Ammon's horn (tissue), 1 donor: Measurements from ENCODE around the gene PHAF1.
"Not testable (repeated sequence)": the region's sequence is repeated elsewhere in the genome, so short reads cannot be mapped to it uniquely, and the experiment has no call there.

Experiments used
- DNase-seq: peaks from one replicate; pipeline ENCODE4 v3.0.0-alpha.2; 2016; ENCODE audit warnings: low spot score

Gene PHAF1

DNA sequence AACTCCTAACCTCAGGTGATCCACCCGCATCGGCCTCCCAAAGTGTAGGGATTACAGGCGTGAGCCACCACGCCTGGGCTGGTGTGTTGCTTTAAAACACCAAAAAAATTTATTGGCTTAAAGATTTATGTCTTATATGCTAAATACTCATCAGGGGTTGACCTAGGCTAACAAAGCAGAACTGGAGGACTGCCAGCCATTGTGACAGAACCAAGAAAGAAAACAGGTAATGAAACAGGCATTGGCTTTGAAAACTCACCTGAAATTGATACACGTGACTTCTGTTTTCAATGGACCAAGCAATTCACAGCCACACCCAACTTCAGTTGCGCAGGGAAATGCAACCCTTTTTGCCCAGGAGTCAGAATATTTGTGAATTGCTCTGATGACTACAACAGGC, 4.9 kb upstream of the PHAF1 start:
- DNase-seq = no peak

DNA sequence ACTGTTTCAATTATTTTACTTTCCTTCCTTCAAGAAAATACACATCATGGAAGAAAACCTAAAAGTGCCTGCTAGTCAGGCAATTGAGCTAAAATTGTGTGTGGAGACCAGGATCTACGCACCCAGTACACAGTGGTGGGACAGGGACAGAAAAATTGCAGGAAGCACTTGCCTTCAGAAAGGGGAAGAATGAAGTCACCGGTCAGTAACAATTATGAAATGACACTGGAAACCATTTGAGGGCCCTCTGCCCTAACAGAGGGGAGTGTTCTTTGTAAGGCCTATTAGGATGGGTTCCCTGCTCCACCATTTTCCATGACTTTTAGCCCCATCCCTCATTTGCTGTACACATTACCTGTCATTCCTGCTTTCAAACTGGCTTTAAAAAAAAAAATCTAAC, 4.5 kb upstream of the PHAF1 start:
- no peak for DNase-seq

DNA sequence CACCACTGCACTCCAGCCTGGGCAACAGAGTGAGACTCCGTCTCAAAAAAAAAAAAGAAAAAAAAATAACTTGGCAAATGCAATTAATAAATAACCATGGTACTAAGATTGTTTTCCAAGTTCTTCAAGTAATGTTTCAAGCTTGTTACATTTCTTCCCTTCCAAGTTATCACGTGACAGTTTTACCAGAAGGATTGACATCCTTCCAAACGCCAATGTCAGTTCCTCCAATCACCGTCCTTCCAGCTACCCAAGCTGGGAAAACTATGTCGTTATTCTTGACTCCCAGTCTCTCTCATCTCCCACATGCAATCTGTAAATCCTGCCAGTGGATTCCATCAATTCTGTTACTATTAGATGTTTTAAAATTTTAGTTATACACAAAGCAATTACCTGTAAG, 3.9 kb upstream of the PHAF1 start:
- DNase-seq = peak; percentile 65

DNA sequence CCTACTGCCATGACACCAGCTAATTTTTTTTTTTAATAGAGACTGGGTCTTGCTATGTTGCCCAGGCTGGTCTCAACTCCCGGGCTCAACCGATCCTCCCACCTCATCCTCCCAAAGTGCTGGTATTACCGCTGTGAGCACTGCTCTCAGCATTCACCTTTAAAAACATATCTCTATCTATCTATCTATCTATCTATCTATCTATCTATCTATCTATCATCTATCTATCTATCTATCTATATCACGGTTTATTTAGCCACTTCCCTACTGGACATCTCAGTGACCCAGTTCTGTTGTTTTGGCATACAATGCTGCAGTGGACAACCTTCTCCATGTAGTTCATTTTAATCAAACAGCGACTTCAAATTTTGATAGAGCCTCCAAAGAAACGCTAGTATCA, 1.3 kb upstream of the PHAF1 start:
- no peak for DNase-seq

DNA sequence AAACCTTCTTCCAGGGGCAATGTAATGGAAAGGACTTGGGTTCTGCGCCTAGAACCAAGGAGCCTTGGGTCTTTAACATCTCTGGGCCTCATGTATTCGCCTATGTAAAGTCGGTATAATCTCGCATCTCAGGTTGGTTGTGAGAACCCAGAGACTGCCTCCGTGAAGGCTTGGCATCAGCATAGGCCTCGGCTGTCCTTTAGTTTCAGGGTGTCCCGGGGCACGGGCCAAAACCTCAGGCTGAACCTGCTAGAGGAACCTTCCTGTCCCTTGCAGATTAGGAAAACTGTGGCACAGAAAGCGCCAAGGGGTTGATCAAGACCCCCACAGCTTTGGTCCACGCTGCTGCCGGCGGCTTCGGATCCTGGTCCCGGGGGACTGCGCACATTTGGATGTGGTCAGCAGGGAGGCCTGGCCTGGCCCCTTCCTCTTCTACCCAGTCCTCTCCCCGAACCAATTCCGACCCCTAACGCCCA, 772 bp upstream of the PHAF1 start:
- no peak for DNase-seq

DNA sequence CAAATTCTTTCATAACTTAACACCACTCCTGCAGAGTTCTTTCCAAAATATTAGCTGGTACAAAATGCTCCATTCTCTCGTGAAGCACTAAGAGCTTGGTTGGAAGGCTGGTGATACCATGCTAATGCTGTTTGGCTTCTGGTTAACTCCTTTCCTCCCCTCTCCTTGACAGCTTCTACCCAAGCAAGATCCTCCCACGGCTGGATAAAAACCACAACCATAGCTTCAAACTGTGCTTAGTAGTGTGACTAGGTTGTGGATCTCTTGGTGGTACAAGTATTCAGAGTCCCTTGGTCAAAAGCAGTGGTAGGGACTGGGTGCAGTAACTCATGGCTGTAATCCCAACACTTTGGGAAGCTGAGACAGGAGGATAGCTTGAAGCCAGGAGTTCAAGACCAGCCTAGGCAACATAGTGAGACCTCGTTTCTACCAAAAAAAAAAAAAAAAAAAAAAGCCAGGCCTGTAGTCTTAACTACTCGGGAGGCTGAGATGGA, 2.3 kb downstream of the PHAF1 start:
- no peak for DNase-seq

DNA sequence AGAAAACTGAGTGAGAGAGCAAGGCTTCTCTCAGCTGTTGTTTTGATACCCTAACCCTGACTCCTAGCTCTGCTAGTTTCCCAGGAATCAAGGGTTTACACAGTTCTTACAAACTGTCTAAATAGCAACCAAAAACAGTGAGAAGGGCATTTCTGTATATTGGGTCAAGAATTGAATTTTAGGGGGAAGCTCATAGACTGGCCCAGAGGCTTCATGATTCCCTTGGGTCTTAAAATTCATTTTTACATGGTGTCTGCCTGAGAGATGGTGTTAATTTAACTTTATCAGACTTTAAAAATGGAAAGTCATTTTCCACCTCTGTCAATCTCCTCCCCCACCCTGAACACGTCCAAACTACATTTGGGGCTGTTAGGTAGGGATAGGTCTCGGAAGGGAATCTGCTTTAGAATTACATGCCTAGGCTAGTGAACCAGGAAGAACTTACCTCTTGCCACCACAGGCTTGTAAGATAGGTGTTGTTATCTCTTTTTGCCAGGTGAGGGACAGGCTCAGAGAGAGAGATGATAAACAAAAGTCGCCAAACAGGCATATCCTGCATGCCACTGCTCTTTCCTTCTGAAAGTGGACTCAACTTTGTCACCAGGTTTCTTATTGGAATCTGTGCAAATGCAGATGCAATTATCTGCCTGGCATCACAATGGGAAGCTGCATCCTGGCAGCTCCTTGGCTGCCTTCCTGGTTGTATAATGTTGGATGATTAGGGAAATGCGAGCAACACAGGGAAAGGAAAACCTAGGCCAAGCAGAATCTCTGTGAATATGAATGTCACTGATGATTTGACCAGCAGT, 3.1 kb downstream of the PHAF1 start:
- DNase-seq = no peak

DNA sequence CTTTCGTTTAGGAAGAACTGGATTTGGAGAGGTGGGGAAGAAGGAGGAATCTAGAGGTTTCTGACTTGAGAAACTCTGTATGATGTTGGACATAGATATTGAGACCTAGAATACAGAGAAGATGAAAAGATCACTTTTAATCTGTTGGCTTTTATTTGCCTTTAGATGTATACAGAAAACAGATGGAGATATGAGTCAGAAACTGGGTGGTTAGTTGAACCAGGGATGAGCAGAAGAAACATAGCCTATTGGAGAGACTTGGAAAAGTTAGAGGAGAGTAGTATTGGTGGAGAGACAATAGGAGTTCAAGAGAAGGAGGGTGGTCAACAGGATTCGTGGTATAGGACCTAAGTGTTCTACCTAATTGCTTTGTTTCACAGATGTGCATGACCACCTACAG, 5.1 kb downstream of the PHAF1 start:
- no peak for DNase-seq

DNA sequence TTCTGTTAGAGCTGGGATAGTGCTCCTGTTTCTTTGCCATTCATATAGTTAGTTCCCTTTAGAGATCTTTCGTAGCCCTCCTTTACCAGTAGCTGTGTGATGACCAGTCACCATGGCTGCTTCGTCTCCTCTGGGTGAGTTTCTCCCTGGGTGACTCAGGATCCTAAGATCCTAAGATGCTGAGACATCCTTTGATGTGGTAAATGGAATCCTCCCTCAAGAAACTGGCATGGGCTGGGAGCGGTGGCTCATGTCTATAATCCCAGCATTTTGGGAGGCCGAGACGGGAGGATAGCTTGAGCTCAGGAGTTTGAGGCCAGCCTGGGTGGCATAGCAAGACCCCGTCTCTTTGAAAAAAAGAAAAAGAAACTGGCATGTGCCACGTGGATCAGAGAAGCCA, 5.9 kb downstream of the PHAF1 start:
- DNase-seq = no peak

DNA sequence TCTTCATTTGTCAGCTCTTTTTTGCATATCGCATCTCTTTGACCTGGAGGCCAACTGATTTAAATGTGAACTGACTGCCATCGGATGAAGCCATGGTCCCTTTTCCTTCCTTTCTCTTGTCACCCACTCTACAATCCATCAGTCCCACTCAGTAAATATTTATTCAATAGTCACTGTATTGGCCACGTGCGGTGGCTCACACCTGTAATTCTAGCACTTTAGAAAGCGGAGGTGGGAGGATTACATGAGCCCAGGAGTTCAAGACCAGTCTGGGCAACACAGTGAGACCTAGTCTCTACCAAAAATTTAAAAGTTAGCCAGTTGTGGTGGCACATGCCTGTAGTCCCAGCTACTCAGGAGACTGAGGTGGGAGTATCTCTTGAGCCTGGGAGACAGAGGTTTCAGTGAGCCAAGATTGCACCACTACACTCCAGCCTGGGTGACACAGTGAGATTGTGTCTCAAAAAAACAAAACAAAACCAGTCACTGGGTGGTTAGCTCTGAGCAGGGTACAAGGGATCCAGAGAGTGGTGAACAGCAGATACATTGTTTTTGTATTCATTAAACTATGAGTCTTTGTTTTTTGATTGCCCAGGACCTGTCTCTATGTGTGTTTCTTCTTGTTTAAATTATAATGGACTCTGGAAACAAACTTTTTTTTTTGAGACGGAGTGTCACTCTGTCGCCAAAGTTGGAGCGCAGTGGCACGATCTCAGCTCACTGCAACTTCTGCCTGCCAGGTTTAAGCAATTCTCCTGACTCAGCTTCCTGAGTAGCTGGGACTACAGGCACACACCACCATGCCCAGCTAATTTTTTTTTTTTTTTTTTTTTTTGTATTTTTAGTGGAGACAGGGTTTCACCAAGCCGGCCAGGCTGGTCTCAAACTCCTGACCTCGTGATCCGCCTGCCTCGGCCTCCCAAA, 6.9 kb downstream of the PHAF1 start:
- DNase-seq = peak; percentile 67

DNA sequence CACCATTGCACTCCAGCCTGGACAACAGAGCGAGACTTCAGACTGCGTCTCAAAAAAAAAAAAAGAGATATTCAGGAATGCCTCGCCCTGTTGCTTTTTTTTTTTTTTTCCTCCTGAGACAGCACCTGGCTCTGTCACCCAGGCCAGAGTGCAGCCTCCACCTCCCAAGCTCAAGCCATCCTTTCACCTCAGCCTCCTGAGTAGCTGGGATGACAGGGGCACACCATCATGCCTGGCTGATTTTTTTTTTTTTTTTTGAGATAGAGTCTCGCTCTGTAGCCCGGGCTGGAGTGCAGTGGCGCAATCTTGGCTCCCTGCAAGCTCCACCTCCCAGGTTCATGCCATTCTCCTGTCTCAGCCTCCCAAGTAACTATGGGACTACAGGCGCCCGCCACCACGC, 8.0 kb downstream of the PHAF1 start:
- DNase-seq = no peak

DNA sequence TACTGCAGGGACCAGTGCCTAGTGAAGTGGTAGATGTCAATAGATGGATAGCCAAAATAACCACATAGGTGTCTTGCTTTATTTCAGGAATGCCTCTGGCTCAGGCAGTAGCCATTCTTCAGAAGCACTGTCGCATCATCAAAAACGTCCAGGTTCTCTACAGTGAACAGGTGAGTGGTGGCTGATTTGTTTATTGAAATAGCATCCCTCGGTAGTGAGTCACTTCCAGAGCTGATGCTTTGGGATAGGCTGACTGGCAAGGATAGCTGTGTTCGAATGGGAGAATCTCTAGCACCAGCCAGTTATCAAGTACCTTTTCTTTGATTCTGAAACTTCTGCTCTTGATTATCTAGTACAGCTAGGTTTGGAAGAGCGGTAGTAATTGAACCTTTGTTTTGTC, 10.3 kb downstream of the PHAF1 start:
- DNase-seq = no peak

DNA sequence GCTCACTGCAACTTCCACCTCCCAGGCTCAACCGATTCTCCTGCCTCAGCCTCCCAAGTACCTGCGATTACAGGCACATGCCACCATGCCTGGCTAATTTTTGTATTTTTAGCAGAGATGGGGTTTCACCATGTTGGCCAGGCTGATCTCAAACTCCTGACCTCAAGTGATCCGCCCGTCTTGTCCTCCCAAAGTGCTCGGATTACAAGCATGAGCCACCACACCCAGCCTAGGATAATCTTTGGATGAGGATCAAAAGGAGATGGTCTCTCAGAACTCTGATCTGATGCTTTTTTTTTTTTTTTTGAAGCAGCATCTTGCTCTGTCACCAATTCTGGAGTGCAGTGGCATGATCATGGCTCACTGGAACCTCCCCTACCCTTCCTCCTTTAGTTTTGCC, 13.1 kb downstream of the PHAF1 start:
- DNase-seq = not testable (repeated sequence)

DNA sequence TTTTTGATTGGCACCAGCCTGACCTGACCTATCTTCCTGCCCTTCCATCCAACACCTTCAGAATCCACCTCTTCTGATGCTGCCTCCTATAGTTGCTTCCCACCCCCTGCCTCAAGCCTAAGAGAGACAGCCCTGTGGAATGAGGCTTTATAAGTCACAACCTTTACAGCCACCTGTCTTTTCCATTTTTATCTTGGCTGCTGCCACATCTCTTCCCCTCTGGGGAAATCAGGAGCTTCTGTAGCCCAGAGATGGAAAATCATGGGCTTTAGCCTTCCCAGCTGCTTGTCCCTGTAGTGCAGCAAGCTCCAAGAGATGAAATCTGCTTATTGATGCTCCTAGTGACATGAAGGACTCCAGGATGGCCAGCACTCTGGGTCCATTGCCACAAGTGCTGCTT, 18.7 kb downstream of the PHAF1 start:
- no peak for DNase-seq

DNA sequence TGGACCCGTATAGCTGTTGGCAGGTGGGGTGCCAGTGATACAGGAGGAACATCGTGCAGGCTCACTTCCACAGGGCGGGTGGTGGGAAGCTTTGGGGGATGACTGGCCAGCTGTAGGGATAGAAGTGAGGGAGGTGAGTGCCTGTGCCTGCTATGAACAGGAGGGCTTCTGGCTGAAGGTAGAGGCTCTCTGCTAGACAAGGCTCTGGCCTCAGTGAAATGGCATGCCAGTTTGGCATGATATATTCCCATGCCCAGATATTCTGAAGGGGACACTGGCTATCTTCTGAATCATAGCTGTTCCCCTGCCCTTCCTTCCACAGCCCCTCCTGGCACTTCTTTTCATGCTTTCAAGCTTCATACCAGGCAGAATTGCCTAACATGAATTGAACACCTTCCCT, 19.1 kb downstream of the PHAF1 start:
- DNase-seq = no peak

DNA sequence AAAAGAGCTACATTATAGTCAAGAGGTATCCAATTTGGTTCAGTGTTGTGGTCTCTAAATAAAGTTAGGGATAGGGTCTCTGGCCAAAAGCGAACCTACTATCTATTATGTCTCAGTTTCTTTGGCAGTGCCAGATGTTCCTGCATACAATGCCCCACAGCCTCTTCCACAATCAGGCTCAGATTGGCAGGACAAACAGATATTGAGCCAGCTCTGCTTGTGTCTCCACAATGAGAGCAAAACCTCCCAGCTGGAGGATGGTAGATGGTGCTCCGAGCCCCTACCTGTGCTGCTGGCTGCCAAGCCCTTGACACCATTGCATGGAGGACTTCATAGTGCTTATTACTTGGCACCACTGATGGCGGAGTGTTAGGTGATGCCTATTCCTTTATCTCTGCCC, 19.7 kb downstream of the PHAF1 start:
- DNase-seq = peak; percentile 62

DNA sequence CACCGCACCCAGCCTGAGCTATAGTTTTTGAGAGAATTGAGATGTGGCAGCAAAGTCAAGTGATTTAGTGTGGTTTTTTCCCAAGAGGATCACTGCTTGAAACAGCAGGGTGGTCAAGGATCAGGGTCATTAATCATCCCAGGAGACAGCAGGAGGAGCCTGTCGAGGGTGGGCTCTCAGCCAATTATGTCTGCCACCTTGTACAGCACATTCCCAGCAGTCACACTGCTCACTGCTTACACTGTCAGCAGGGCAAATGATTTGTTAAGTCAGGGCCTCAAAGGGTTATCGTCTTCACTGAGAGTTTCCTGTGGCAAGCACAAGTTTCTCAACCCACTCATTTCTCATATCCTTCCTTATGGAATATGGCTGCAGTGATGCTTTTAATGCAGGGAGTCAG, 27.9 kb downstream of the PHAF1 start:
- no peak for DNase-seq

DNA sequence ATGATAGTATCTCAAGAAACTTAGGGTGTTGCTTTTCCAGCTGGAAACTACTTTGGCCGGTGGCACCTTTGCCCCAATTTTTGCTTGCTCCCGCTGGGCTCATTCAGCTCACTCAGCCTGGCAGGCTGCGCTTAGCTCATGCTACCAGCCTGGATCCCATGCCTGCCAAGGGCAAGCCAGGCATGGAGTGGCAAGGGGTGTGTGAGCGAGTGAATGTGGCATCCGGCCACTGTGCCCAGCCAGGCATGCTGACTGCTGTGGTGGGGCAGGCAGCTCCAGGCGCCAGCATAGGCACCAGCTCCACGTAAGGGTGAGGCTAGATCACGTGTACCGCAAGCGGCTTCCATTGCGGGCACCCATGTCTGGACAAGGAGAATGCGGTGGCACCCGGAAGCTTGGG, 31.6 kb downstream of the PHAF1 start:
- DNase-seq = no peak

DNA sequence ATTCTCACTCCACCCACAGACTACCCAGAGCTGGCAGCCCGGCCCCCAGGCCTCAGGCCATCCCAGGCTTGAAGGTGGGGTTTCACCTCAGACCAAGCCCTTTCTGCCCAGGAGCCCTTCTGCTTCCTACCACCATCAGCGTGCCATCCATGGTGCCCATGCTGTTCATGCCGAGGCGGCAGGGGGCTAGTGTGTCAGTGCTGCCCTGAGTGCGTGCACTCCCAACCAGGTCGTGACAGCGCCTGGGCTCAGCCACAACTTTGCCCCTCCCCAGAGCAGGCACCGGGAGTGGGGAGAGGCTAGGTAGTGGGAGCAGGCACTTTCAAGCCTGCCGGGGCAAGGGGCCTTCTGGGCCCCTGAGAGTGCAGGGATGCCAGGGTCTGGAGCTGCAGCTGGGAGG, 32.6 kb downstream of the PHAF1 start:
- DNase-seq = no peak

DNA sequence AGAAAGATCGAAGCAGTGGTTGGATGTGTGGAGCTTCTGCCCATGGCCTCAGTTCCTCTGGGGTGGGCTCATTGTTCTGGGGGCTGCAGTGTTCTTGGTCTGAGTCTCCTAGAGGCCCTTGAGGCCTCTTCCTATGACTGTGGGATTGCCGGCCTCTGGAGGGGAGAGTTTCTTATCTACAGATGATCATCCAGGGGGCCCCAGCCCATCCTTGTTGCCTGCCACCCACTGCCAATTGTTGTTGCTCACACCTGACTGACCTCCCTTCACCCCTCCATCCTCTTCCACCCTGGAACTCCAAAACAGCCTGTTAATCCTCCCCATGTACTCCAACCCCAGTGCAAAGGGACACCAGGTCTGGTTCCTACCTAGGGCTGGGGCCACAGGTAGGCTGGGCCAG, 35.2 kb downstream of the PHAF1 start:
- no peak for DNase-seq

DNA sequence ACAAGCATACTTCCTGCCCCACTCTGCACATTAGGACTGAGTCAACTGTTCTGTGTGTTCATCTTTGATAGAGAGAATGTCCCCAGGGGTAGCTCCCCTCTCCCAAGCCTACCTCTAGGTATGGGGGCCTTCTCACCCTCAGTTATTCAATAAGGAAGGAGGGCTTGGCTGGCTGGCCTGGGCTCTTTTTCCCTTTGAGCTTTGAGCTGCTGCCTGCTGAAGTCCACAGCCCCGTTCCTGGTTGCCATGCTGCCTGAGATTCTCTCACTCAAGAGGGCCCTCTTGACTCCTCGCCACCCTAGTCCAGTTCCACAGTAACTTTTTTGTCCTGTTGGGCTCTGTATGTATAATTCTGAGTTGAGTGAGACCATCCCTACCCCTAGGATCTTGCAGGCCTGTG, 36.0 kb downstream of the PHAF1 start:
- DNase-seq = no peak

DNA sequence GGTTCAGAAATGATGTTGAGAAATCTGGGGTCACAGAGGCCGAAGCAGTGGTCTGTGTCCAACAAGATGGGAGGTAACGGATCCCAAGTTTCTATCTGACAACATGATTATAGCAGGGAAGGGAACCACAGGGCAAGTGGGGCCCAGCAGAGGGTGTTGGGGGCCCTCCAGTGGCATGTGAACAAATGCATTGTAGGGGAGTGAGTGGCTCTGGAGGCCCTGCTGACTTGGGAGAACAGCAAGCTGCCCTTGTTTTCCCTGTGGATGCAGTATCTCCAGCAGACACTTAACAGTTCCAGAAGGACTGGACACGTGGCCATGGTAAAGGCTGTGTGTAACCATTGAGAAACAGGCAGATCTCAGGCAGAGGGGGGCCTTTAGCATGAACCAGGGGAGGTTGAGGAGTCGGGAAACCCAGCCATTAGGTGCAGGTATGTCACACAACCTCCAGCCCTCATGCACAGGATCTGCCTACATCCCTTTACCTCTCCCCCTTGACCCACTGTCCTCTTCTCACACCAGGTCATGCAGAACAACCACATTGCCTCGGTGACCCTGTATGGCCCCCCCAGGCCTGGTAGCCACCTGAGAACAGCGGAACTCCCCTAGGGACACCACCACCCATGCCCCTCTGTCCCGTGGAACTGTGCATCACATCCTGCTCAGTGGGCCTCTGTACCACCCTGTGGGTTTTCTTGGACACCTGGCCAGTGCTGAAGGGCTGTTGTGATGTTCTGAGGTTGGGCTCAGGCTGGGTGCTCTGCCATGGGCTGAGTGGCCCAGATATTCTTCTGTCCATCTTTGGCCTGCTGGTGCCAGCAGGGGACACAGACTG, 37.0 kb downstream of the PHAF1 start:
- no peak for DNase-seq
